ENCODE data around the gene GALNT9.
A peak's percentile ranks its signal among the peaks of the same experiment; 100 is the strongest.

GALNT9 gene

GRCh38 chr12:132178801-132179401 is 150.5 kb downstream of the GALNT9 start:
- DNase-seq: peak; percentile 42

GRCh38 chr12:132178316-132178715 is 151.1 kb downstream of the GALNT9 start:
- DNase-seq: no peak

GRCh38 chr12:132176920-132177551 is 152.4 kb downstream of the GALNT9 start:
- DNase-seq: no peak

- no peak for DNase-seq
Measured at GRCh38 chr12:132176385-132176919, 152.9 kb downstream of the GALNT9 start.

GRCh38 chr12:132175496-132176384 is 153.6 kb downstream of the GALNT9 start:
- no peak for DNase-seq

GRCh38 chr12:132174839-132175490 is 154.4 kb downstream of the GALNT9 start:
- DNase-seq: no peak

GRCh38 chr12:132174015-132174838 is 155.2 kb downstream of the GALNT9 start:
- no peak for DNase-seq

GRCh38 chr12:132173135-132174014 is 156.0 kb downstream of the GALNT9 start:
- DNase-seq: no peak

GRCh38 chr12:132172619-132173018 is 156.8 kb downstream of the GALNT9 start:
- no peak for DNase-seq

GRCh38 chr12:132171968-132172521 is 157.3 kb downstream of the GALNT9 start:
- no peak for DNase-seq

GRCh38 chr12:132171293-132171967 is 158.0 kb downstream of the GALNT9 start:
- no peak for DNase-seq

GRCh38 chr12:132170637-132171292 is 158.6 kb downstream of the GALNT9 start:
- DNase-seq: no peak

GRCh38 chr12:132170094-132170636 is 159.2 kb downstream of the GALNT9 start:
- no peak for DNase-seq

- no peak for DNase-seq
Measured at GRCh38 chr12:132169376-132169775, 160.0 kb downstream of the GALNT9 start.

GRCh38 chr12:132168311-132169031 is 160.9 kb downstream of the GALNT9 start:
- no peak for DNase-seq

GRCh38 chr12:132167611-132168310 is 161.6 kb downstream of the GALNT9 start:
- no peak for DNase-seq

GRCh38 chr12:132166801-132167591 is 162.4 kb downstream of the GALNT9 start:
- DNase-seq: no peak

Measured in CD4-positive, alpha-beta T cell treated with Interleukin-12 subunit alpha and Interleukin-12 subunit beta, for 1 hour (primary cell).